Vagina (tissue), 2 donors: Measurements from ENCODE around the gene PRIMPOL.

ENCODE experiments used
- CTCF ChIP-seq, 3 experiments: fragments of 450-650 bp in 2 of 3; fragments of 200-600 bp in 1 of 3; sonication (generic) in 1 of 3; IDR thresholded peaks; one replicate each; pipeline ENCODE4 v1.5.1; 2017 to 2019; ENCODE audit warnings: antibody characterized with exemption in 3 of 3, mild to moderate bottlenecking in 2 of 3, moderate library complexity in 2 of 3
- POLR2A ChIP-seq, 2 donors: fragments of 450-650 bp; IDR thresholded peaks; one replicate each; pipeline ENCODE4 v1.6.1; 2017; ENCODE audit warnings: antibody characterized with exemption in 2 of 2, mild to moderate bottlenecking in 2 of 2, moderate library complexity in 2 of 2
- POLR2AphosphoS5 ChIP-seq, 2 donors: sonication (generic); formaldehyde crosslinking; IDR thresholded peaks; one replicate each; pipeline ENCODE4 v1.9.0; 2017; ENCODE audit warnings: antibody characterized with exemption in 2 of 2, mild to moderate bottlenecking in 2 of 2, low read depth in 1 of 2; ENCODE audit not compliant: insufficient read depth in 1 of 2

DNA sequence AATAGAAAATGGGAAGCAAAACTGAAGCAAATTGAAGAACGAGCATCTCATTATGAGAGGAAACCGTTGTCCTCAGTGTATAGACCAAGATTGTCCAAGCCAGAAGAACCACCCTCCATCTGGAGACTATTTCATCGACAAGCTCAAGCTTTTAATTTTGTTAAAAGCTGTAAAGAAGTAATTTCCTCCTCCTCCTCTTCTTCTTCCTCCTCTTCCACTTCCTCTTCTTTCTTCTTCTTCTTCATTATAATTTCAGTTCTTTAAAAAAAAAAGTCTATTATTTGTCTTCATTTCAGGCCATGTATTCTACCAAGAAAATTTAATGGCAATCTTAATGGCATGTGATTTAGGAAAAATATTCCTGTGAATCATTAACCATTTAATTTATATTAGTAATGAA is 7.6 kb downstream of the PRIMPOL start:
- TF ChIP-seq POLR2A (IDR thresholded peaks at IDR 0.05) (no peak), CTCF (IDR thresholded peaks at IDR 0.05) (no peak), POLR2AphosphoS5 (IDR thresholded peaks at IDR 0.05; ENCODE audit: insufficient read depth in 1 of 2, low read depth in 1 of 2) (no peak)
